Stimulated activated CD8-positive, alpha-beta memory T cell treated with anti-CD3 and anti-CD28 coated beads, Interleukin-15, amount 100 ng/mL, for 1 hour (primary cell): Measurements from ENCODE around the gene ACOX2.

ENCODE experiments used
- DNase-seq: peaks from one replicate; pipeline ENCODE4 v3.0.0-alpha.2; 2020; ENCODE audit warnings: low read depth

Gene ACOX2

GRCh38 chr3:58473275-58473674 is 63.7 kb downstream of the ACOX2 start:
- DNase-seq, result no peak

- DNase-seq, result no peak
Observed at GRCh38 chr3:58471025-58471887, 65.7 kb downstream of the ACOX2 start.

- no peak for DNase-seq
Observed at GRCh38 chr3:58470363-58471024, 66.5 kb downstream of the ACOX2 start.

DNA sequence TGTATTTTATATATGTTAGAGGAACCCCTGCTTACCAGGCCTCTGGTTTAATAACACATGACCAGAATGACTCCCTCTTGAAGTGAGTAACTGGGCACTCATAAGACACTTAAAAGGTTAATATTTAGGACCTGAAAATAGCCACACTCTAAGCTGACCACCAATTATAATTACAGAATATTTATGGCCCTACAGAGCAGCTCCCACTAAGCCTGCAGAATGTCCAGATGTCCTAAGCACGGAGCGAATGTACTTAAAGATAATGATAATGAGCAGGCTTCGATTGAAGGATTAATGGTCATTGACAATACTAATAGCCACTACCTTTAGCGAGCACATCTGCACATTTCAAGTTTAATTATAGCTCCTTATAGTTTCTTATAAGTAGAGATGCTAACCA is 67.9 kb downstream of the ACOX2 start:
- DNase-seq, result no peak

DNA sequence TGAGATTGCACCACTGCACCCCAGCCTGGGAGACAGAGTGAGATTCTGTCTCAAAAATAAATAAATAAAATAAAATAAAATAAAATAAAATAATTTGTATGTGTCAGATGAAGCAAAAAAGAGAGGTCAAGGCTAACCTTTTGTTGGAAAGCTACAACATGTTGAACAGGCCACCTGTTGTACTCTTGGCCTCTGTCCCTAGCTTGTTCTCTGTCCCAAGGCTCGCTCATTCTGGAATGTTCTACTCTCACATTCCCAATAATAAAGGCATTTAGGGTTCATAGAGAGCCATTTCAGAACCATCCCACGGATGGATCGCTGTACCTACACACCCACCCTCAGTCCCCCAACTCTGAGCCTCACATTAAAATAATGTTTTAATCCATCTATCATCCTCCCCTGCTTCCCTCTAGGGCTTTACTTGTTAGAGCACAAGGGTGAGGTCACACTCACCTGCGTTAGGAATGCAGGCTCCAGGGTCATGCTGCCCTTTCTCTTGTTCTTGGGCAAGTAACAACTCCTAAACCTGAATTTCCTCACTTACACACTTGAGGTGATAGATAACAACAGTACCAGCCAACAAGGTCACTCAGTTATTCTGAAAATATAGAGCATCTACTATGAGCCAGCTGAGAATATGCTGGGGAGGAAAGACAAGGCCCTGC is 70.0 kb downstream of the ACOX2 start:
- DNase-seq, result no peak

DNA sequence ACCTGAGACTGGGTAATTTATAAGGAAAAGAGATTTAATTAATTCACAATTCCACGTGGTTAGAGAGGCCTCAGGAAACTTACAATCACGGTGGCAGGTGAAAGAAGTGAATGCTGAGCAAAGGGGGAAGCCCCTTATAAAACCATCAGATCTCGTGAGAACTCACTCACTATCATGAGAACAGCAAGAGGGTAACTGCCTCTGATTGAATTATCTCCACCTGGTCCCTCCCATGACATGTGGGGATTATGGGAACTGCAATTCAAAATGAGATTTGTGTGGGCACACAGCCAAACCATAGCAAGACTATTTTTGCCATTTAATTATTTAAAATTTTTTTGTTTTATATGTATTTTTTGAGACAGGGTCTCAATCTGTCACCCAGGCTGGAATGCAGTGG is 72.1 kb downstream of the ACOX2 start:
- DNase-seq, result no peak

DNA sequence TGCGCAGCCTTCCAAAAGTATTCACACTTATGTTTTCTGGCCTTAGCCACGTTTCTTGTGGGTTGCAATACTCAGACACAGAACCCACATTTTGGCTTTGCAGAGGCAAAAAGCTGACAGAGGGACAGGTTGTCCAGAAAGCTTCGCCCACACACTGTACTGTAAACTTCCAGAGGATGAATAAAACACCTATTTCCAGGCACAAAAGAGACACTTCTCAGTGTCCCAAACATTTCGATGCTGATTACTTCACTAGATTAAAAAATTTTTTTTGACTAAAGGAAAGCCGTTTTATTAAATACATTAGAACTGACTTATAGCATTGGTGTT is 73.1 kb downstream of the ACOX2 start:
- DNase-seq, result no peak

DNA sequence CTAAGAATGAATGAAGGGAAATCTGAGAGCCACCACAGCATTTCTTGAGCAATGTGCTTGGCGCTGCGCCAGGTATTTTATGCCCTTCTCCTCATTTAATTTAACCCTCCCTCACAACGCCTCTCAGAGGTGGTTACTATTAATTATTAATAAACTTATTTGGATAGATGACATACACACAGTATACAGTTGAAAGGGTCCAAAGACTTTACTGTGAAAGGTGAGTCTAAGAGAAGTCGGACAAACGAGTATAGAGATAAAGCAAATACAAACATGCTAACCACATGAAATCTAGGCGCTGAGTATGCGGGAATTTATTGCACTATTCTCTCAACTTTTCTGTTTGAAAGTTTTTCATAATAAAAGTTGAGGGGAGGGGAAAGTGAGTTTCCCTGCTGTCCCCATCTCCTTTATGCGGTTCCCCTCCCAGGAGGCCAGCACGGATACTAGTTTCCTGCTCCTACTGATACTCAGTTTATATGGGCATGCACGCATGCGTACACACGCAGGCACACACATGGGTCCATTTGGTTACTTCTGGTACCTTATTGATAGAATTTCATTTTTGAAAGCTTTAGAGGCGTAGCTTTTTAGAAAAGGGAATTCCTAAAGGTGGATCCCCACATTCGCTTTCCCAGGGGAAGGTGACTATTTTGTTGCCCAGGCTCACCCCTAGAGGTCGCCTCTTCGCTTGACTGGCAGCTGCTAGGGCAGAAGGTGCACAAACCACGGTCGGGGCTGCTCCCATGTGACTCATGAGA is 73.6 kb downstream of the ACOX2 start:
- peak; percentile 56 for DNase-seq

DNA sequence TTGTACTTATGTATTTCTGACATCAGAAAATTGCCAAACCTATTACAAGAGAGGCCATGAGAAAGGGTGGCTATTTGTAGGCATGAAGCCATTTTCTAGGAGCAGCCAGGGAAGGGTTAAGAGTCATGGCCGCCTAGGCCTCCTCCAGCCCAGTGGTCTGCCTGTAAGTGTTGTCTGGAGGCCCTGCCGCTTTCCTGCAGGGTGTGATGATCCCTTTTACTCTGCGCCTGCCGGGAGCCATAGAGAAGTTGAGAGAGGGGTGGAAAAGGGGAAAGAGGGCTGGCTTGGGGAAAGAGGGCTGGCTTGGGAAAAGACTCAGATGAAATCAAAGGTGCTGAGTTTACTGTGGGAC is 74.2 kb downstream of the ACOX2 start:
- no peak for DNase-seq

- no peak for DNase-seq
Observed at GRCh38 chr3:58459160-58459559, 77.8 kb downstream of the ACOX2 start.
